Fibroblast of mammary gland (primary cell): ENCODE data around the gene LRRC38.

Experiments
- DNase-seq: peaks from one replicate; pipeline ENCODE4 v3.0.0-alpha.2; 2010; ENCODE audit warnings: low read depth
- H3K4me3 ChIP-seq: 2 replicates; pipeline ENCODE4 v1.5.1; 2011; ENCODE audit warnings: low read depth, mild to moderate bottlenecking, low read length, moderate library complexity; ENCODE audit not compliant: control insufficient read depth
- CTCF ChIP-seq: conservative IDR thresholded peaks from 2 replicates; pipeline ENCODE4 v1.5.1; 2011; ENCODE audit warnings: low read depth, low read length, inconsistent platforms; ENCODE audit not compliant: control insufficient read depth, insufficient read depth

The LRRC38 gene

GRCh38 chr1:13540866-13541265 lies 27.1 kb upstream of the LRRC38 start:
- TF ChIP-seq CTCF, result no peak
- H3K4me3 ChIP-seq, result no peak overlapping the region
- no peak for DNase-seq

GRCh38 chr1:13539683-13540082 lies 25.9 kb upstream of the LRRC38 start:
- no peak overlapping the region for H3K4me3 ChIP-seq
- no peak for TF ChIP-seq CTCF

GRCh38 chr1:13538832-13539231 lies 25.0 kb upstream of the LRRC38 start:
- no peak overlapping the region for H3K4me3 ChIP-seq
- no peak for TF ChIP-seq CTCF
- no peak for DNase-seq

More at GRCh38 chr1:13539683-13540082, 25.9 kb upstream of the LRRC38 start:
- DNase-seq, result no peak

- H3K4me3 ChIP-seq, result no peak overlapping the region
- no peak for DNase-seq
- no peak for TF ChIP-seq CTCF
Observed at GRCh38 chr1:13536571-13536970, 22.8 kb upstream of the LRRC38 start.

GRCh38 chr1:13535227-13535626 lies 21.4 kb upstream of the LRRC38 start:
- H3K4me3 ChIP-seq, result no peak overlapping the region
- no peak for TF ChIP-seq CTCF
- DNase-seq, result no peak

GRCh38 chr1:13528320-13528719 lies 14.5 kb upstream of the LRRC38 start:
- no peak overlapping the region for H3K4me3 ChIP-seq
- DNase-seq, result no peak
- no peak for TF ChIP-seq CTCF

- no peak for TF ChIP-seq CTCF
- H3K4me3 ChIP-seq, result no peak overlapping the region
- DNase-seq, result no peak
Observed at GRCh38 chr1:13523780-13524477, 10.1 kb upstream of the LRRC38 start.
